ENCODE data around the gene RCOR1. TPM values are rescaled to one million over a fixed set of nuclear protein-coding genes. Genes with fewer than 3 reads are reported as not detected.
"Not testable (repeated sequence)": the region's sequence is repeated elsewhere in the genome, so short reads cannot be mapped to it uniquely, and the experiment has no call there.

RCOR1 gene
- total RNA-seq, 6 experiments from 2014 or later, result 24.5 to 27.6 (median 25.1) TPM

DNA sequence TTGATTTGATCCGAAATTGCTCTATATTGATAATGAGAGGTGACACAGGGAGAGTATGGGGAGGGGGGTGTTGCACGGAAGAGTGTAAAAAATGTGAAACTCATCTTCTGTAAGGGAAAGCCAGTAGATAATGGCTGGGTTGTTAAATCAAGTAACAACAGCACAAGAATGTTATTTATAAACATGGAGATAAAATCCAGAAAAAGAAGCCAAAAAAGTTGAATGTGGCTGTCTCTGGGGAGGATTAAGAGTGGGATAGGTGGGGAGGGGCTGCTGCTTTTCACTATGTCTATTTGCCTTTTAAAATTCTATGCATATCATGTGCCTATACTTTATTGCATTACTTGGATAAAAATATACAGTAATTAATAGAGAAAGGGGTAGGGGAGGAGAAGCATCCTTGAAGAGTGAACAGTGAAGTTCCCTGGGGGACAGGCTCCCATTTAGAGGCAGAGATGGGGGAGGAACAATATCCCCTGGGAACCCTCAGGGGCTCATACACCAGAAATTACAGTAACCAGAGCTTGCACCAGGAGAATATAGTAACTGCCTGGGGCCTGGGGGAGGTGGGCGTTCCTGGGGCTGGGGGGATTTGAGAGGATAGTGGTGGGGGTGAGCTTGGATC, 43.7 kb upstream of the RCOR1 start:
- Mint-ChIP-seq H3K4me1 (ENCODE audit: low read depth) (peaks cover 33% of the 10 kb centered on the region), H3K4me3 (peak overlapping the region; percentile 16; the same call in 1 of the 2 replicates), H3K27ac (no peak overlapping the region), H3K36me3 (ENCODE audit: low read depth) (no peaks in the 10 kb centered on the region), H3K27me3 (ENCODE audit: insufficient read depth) (peaks cover 16% of the 10 kb centered on the region), H3K9me3 (no peaks in the 10 kb centered on the region)
- TF ChIP-seq, protein P1, sequence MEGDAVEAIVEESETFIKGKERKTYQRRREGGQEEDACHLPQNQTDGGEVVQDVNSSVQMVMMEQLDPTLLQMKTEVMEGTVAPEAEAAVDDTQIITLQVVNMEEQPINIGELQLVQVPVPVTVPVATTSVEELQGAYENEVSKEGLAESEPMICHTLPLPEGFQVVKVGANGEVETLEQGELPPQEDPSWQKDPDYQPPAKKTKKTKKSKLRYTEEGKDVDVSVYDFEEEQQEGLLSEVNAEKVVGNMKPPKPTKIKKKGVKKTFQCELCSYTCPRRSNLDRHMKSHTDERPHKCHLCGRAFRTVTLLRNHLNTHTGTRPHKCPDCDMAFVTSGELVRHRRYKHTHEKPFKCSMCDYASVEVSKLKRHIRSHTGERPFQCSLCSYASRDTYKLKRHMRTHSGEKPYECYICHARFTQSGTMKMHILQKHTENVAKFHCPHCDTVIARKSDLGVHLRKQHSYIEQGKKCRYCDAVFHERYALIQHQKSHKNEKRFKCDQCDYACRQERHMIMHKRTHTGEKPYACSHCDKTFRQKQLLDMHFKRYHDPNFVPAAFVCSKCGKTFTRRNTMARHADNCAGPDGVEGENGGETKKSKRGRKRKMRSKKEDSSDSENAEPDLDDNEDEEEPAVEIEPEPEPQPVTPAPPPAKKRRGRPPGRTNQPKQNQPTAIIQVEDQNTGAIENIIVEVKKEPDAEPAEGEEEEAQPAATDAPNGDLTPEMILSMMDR (IDR thresholded peaks at IDR 0.05), result no peak
- DNase-seq, result no peak

DNA sequence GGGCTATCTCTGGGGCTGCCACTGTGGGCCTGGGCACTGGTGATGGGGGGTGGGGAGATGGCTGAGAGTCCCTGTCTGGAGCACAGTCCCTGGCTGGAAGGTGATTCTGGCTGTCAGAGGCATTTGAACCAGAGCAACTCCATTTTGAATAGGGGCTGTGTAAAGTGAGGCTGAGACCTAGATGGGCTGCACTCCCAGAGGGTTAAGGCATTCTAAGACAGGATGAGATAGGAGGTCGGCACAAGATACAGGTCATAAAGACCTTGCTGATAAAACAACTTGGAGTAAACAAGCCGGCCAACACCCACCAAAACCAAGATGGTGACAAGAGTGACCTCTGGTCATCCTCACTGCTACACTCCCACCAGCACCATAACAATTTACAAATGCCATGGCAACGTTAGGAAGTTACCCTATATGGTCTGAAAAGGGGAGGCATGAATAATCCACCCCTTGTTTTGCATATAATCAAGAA, 41.5 kb upstream of the RCOR1 start:
- not testable (repeated sequence) for H3K9me3 Mint-ChIP-seq; DNase-seq; H3K27me3 Mint-ChIP-seq (ENCODE audit: insufficient read depth); H3K4me3 Mint-ChIP-seq; H3K36me3 Mint-ChIP-seq (ENCODE audit: low read depth); H3K27ac Mint-ChIP-seq
- H3K4me1 Mint-ChIP-seq (ENCODE audit: low read depth), result peaks cover 24% of the 10 kb centered on the region

DNA sequence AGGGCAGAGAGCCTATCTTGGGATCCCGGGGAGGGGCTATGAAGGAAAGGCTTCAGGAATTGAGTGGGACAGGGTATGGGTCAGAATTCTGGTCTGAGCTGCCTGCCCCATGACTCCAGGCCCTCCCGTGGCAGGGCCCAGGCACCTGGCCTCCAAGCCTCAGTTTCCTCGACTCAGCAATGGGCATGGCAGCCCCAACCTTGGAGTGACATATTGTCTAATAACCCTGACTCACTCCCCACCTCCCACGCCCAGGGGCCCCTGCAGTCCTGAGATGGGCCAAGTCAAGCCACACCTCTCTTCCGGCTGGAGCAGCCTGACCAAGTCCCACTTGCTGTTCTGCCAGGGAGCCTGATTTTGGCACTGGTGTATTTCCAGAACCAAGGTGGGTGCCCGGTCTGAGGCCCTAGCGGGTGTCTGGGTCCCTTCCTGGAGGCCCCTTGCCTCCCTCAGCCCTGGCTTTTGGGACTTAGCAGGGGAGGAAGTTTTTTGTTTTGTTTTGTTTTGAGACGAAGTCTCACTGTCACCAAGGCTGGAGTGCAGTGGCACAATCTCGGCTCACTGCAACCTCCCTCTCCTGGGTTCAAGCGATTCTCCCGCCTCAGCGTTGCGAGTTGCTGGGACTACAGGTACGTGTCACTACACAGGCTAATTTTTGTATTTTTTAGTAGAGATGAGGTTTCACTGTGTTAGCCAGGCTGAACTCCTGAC, 40.3 kb upstream of the RCOR1 start:
- TF ChIP-seq, protein P1 (IDR thresholded peaks at IDR 0.05), result no peak

DNA sequence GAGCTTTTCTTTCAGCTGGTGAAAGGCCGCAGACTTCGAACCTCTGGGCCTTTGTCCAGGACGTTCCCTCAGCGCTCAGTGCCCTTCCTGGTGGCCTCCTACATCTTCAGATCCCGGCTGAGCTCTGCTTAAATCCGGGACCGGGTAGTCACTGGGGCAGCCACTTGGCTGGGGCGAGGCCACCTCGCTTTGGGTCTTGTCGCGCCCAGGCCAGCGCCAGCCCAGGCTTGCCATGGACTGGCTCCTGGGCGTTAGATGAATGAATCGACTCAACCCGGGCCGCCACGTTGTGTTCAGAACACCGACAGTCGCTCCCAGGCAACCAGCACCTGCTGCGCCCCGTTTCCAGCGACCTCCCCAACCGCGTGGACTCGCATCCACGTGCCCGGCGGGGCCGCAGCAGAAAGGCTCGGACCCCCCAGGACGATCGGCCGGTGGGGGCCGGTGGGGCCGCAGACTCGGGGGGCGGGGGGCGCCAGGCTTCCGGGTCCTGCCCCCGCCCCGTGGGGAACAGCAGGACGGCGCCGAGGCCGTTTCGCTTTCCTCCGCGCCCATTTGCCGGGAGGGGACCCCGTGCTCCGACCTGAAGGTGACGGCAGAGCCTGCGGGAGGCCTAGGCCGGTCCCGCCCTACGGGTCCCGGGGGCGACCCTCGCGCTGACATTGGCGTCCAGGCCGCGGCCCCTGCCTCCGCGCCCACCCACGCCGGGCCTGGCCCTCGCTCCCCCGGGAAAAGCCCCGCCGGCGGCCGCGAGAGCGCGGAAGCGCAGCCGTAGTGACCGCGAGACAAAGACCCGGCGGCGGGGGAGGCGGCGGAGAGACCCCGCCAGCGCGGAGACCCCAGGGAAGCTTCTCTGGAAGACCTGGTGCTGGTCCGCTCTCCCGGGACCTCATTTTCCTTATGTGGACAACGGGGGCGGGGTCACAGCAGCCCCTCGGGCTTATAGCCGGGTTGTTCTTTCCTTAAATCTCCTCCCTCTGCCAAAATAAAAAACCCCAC, 37.3 kb upstream of the RCOR1 start:
- Mint-ChIP-seq H3K4me1 (ENCODE audit: low read depth) (peaks cover 14% of the 10 kb centered on the region; the same call in 1 of the 2 replicates), H3K27ac (no peak overlapping the region; the same call in 1 of the 2 replicates), H3K36me3 (ENCODE audit: low read depth) (no peaks in the 10 kb centered on the region), H3K27me3 (ENCODE audit: insufficient read depth) (peaks cover 2% of the 10 kb centered on the region; the same call in 1 of the 2 replicates), H3K4me3 (peak overlapping the region; percentile 75), H3K9me3 (no peaks in the 10 kb centered on the region)
- no peak for DNase-seq
- TF ChIP-seq, protein P1 (IDR thresholded peaks at IDR 0.05), result no peak

More for the DNA sequence above, 40.3 kb upstream of the RCOR1 start:
- no peak for DNase-seq
- Mint-ChIP-seq H3K36me3 (ENCODE audit: low read depth) (no peaks in the 10 kb centered on the region), H3K27me3 (ENCODE audit: insufficient read depth) (peaks cover 5% of the 10 kb centered on the region; the same call in 1 of the 2 replicates), H3K9me3 (no peaks in the 10 kb centered on the region), H3K27ac (no peak overlapping the region), H3K4me3 (no peak overlapping the region), H3K4me1 (ENCODE audit: low read depth) (peaks cover 22% of the 10 kb centered on the region)

DNA sequence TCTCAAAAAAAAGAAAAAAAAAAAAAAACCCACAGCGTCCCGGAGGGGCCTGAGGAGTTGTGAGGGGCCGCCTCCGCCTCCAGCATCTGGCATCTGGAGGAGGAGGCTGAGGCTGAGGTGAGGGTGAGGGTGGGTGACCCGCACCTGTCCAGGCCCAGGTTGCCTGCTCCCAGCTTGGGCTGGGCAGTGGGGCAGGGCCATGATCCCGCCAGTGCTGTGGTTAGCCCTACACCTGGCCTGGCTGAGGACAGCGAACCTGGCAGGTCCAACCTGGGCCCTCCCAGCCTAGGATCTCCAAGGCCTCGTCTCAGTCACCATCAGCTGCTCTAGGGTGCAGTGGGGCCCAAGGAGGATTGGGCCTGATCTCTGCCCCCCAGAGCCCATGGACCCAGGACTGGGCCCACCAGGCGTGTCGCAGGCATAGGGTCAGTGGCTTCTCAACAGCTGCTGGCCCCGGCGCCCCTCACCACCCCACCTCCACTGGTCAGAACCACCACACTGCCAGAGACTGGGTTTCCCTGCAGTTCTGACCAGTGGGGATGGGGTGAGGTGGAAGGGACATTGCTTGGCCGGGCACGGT, 36.3 kb upstream of the RCOR1 start:
- TF ChIP-seq, protein P1 (IDR thresholded peaks at IDR 0.05), result no peak
- no peaks in the 10 kb centered on the region for H3K9me3 Mint-ChIP-seq
- no peaks in the 10 kb centered on the region for H3K36me3 Mint-ChIP-seq (ENCODE audit: low read depth)
- no peak overlapping the region for H3K4me3 Mint-ChIP-seq
- no peaks in the 10 kb centered on the region for H3K27me3 Mint-ChIP-seq (ENCODE audit: insufficient read depth)
- DNase-seq, result no peak
- peaks cover 14% of the 10 kb centered on the region; the same call in 1 of the 2 replicates for H3K4me1 Mint-ChIP-seq (ENCODE audit: low read depth)
- no peak overlapping the region for H3K27ac Mint-ChIP-seq
